ENCODE data around the gene CIROP. TPM values are rescaled to one million over a fixed set of nuclear protein-coding genes. Genes with fewer than 3 reads are reported as not detected.
A peak's percentile ranks its signal among the peaks of the same experiment; 100 is the strongest.

Gene CIROP
- total and polyA plus RNA-seq, 2 donors (not counting 1 experiment from before 2014, with no cell fraction given), result 0.09 to 0.17 TPM

- DNase-seq (ENCODE audit: low read depth in 2 of 2), result no peak
- no peak for TF ChIP-seq EZH2 (IDR thresholded peaks at IDR 0.05; ENCODE audit: low read length, missing control alignments)
- TF ChIP-seq CTCF (conservative IDR thresholded peaks at IDR 0.05 in 1 of 2, IDR thresholded peaks at IDR 0.05 in 1 of 2; ENCODE audit: low read depth in 1 of 2, low read length in 2 of 2), result no peak
- Histone ChIP-seq H3K4me1 (ENCODE audit: control insufficient read depth, extremely low read depth, insufficient read depth, low read length) (no peaks in the 10 kb centered on the region), H2AFZ (ENCODE audit: low read length) (no peak overlapping the region), H3K9ac (ENCODE audit: insufficient read depth, low read length) (no peak overlapping the region), H4K20me1 (ENCODE audit: control insufficient read depth, extremely low read depth, insufficient read depth, low read length) (no peaks in the 10 kb centered on the region), H3K27ac (ENCODE audit: insufficient read depth, low read length) (no peak overlapping the region), H3K9me3 (ENCODE audit: control insufficient read depth, insufficient read depth, low read depth, low read length) (no peaks in the 10 kb centered on the region), H3K27me3 (ENCODE audit: control insufficient read depth, insufficient read depth, low read length) (peaks cover under 1% of the 10 kb centered on the region), H3K36me3 (ENCODE audit: control insufficient read depth, insufficient read depth, low read length) (no peaks in the 10 kb centered on the region), H3K79me2 (ENCODE audit: control insufficient read depth, insufficient read depth, low read length) (no peaks in the 10 kb centered on the region), H3K4me2 (ENCODE audit: extremely low read depth, insufficient read depth, low read length) (no peak overlapping the region), H3K4me3 (replicated peaks in 1 of 4; ENCODE audit: control extremely low read depth in 1 of 4, insufficient read depth in 1 of 4, low read depth in 3 of 4, low read length in 4 of 4) (no peak overlapping the region)
Observed at GRCh38 chr14:23146980-23147379, 42.2 kb upstream of the CIROP start.

GRCh38 chr14:23146351-23146910 lies 41.6 kb upstream of the CIROP start:
- Histone ChIP-seq H4K20me1 (ENCODE audit: control insufficient read depth, extremely low read depth, insufficient read depth, low read length) (no peaks in the 10 kb centered on the region), H3K27me3 (ENCODE audit: control insufficient read depth, insufficient read depth, low read length) (peaks cover 4% of the 10 kb centered on the region), H3K9me3 (ENCODE audit: control insufficient read depth, insufficient read depth, low read depth, low read length) (no peaks in the 10 kb centered on the region), H3K4me2 (ENCODE audit: extremely low read depth, insufficient read depth, low read length) (no peak overlapping the region), H3K4me3 (replicated peaks in 1 of 4; ENCODE audit: control extremely low read depth in 1 of 4, insufficient read depth in 1 of 4, low read depth in 3 of 4, low read length in 4 of 4) (no peak overlapping the region), H3K27ac (ENCODE audit: insufficient read depth, low read length) (no peak overlapping the region), H3K79me2 (ENCODE audit: control insufficient read depth, insufficient read depth, low read length) (no peaks in the 10 kb centered on the region), H3K9ac (ENCODE audit: insufficient read depth, low read length) (no peak overlapping the region), H3K4me1 (ENCODE audit: control insufficient read depth, extremely low read depth, insufficient read depth, low read length) (no peaks in the 10 kb centered on the region), H3K36me3 (ENCODE audit: control insufficient read depth, insufficient read depth, low read length) (no peaks in the 10 kb centered on the region), H2AFZ (ENCODE audit: low read length) (no peak overlapping the region)
- no peak for DNase-seq (ENCODE audit: low read depth in 2 of 2)
- no peak for TF ChIP-seq EZH2 (IDR thresholded peaks at IDR 0.05; ENCODE audit: low read length, missing control alignments)
- TF ChIP-seq CTCF (conservative IDR thresholded peaks at IDR 0.05 in 1 of 2, IDR thresholded peaks at IDR 0.05 in 1 of 2; ENCODE audit: low read depth in 1 of 2, low read length in 2 of 2), result no peak

GRCh38 chr14:23145794-23146350 lies 41.1 kb upstream of the CIROP start:
- H3K4me1 ChIP-seq (ENCODE audit: control insufficient read depth, extremely low read depth, insufficient read depth, low read length), result no peaks in the 10 kb centered on the region
- H3K36me3 ChIP-seq (ENCODE audit: control insufficient read depth, insufficient read depth, low read length), result no peaks in the 10 kb centered on the region
- H3K9me3 ChIP-seq (ENCODE audit: control insufficient read depth, insufficient read depth, low read depth, low read length), result no peaks in the 10 kb centered on the region
- no peak overlapping the region for H3K4me3 ChIP-seq (replicated peaks in 1 of 4; ENCODE audit: control extremely low read depth in 1 of 4, insufficient read depth in 1 of 4, low read depth in 3 of 4, low read length in 4 of 4)
- no peaks in the 10 kb centered on the region for H4K20me1 ChIP-seq (ENCODE audit: control insufficient read depth, extremely low read depth, insufficient read depth, low read length)
- H3K9ac ChIP-seq (ENCODE audit: insufficient read depth, low read length), result no peak overlapping the region
- H3K4me2 ChIP-seq (ENCODE audit: extremely low read depth, insufficient read depth, low read length), result no peak overlapping the region
- DNase-seq (ENCODE audit: low read depth in 2 of 2), result peak in 1 of 2 donors; percentile 38
- no peak overlapping the region for H2AFZ ChIP-seq (ENCODE audit: low read length)
- H3K27ac ChIP-seq (ENCODE audit: insufficient read depth, low read length), result no peak overlapping the region
- no peaks in the 10 kb centered on the region for H3K79me2 ChIP-seq (ENCODE audit: control insufficient read depth, insufficient read depth, low read length)
- TF ChIP-seq EZH2 (IDR thresholded peaks at IDR 0.05; ENCODE audit: low read length, missing control alignments), result no peak
- no peak for TF ChIP-seq CTCF (conservative IDR thresholded peaks at IDR 0.05 in 1 of 2, IDR thresholded peaks at IDR 0.05 in 1 of 2; ENCODE audit: low read depth in 1 of 2, low read length in 2 of 2)
- peaks cover 4% of the 10 kb centered on the region for H3K27me3 ChIP-seq (ENCODE audit: control insufficient read depth, insufficient read depth, low read length)

Data from fibroblast of lung (primary cell).